Hematopoietic multipotent progenitor cell (in vitro differentiated cells): ENCODE data around the gene MAPK14. TPM values are rescaled to one million over a fixed set of nuclear protein-coding genes. Genes with fewer than 3 reads are reported as not detected.

Experiments
- total RNA-seq: library from RNA; depleted of rRNA; stranded (reverse); fragments of >200 nt; gene quantifications from one replicate; pipeline ENCODE4 v1.2.3, GENCODE V29; 2012

Gene MAPK14
- total RNA-seq, 1 donor: 98.0 TPM

Other genes starting within 250 kb of the MAPK14 start
- not detected for gene CLPSL1, start 246.8 kb upstream of the MAPK14 start, total RNA-seq
- not detected for gene CLPS, start 230.5 kb upstream of the MAPK14 start, total RNA-seq
- not detected for gene LHFPL5, start 222.5 kb upstream of the MAPK14 start, total RNA-seq
- 30.7 TPM for gene SRPK1, start 106.7 kb upstream of the MAPK14 start, total RNA-seq
- gene SLC26A8, start 3.2 kb upstream of the MAPK14 start, total RNA-seq: 0.27 TPM
- gene MAPK13, start 102.7 kb downstream of the MAPK14 start, total RNA-seq: 1.1 TPM
- 10.5 TPM for gene BRPF3, start 168.9 kb downstream of the MAPK14 start, total RNA-seq
- 0.27 TPM for gene PNPLA1, start 242.3 kb downstream of the MAPK14 start, total RNA-seq